Measurements from ENCODE around the gene ACAP3. TPM values are rescaled to one million over a fixed set of nuclear protein-coding genes. Genes with fewer than 3 reads are reported as not detected.

ACAP3 gene
- total RNA-seq, 1 donor from 2014 or later, result 86.6 TPM

- DNase-seq (ENCODE audit: low spot score), result no peak
These were observed 62.4 kb downstream of the ACAP3 start for GRCh38 chr1:1245178-1245816.

GRCh38 chr1:1244192-1244811, 63.4 kb downstream of the ACAP3 start:
- DNase-seq (ENCODE audit: low spot score), result no peak

GRCh38 chr1:1243807-1244191, 63.9 kb downstream of the ACAP3 start:
- no peak for DNase-seq (ENCODE audit: low spot score)

- no peak for DNase-seq (ENCODE audit: low spot score)
These were observed 64.5 kb downstream of the ACAP3 start for GRCh38 chr1:1243266-1243660.

GRCh38 chr1:1242461-1243265, 65.1 kb downstream of the ACAP3 start:
- no peak for DNase-seq (ENCODE audit: low spot score)

Other genes starting within 250 kb of the ACAP3 start
- gene RNF223, start 233.6 kb downstream of the ACAP3 start, total RNA-seq, result 1.0 TPM
- 18.6 TPM for gene C1orf159, start 191.8 kb downstream of the ACAP3 start, total RNA-seq
- gene TTLL10, start 134.1 kb downstream of the ACAP3 start, total RNA-seq, result 0.78 TPM
- gene TNFRSF18, start 101.3 kb downstream of the ACAP3 start, total RNA-seq, result 1.1 TPM
- 2.6 TPM for gene TNFRSF4, start 93.8 kb downstream of the ACAP3 start, total RNA-seq
- gene SDF4, start 75.9 kb downstream of the ACAP3 start, total RNA-seq, result 190 TPM
- gene B3GALT6, start 75.7 kb downstream of the ACAP3 start, total RNA-seq, result 16.1 TPM
- 4.9 TPM for gene C1QTNF12, start 61.2 kb downstream of the ACAP3 start, total RNA-seq
- 68.9 TPM for gene UBE2J2, start 34.1 kb downstream of the ACAP3 start, total RNA-seq
- gene SCNN1D, start 27.5 kb downstream of the ACAP3 start, total RNA-seq, result 7.9 TPM
- gene PUSL1, start 667 bp upstream of the ACAP3 start, total RNA-seq, result 19.0 TPM
- gene INTS11, start 16.7 kb upstream of the ACAP3 start, total RNA-seq, result 121 TPM
- 36.1 TPM for gene CPTP, start 16.9 kb upstream of the ACAP3 start, total RNA-seq
- gene TAS1R3, start 23.4 kb upstream of the ACAP3 start, total RNA-seq, result 0.40 TPM
- 72.7 TPM for gene DVL1, start 41.5 kb upstream of the ACAP3 start, total RNA-seq
- 73.1 TPM for gene MXRA8, start 50.6 kb upstream of the ACAP3 start, total RNA-seq
- 135 TPM for gene AURKAIP1, start 67.3 kb upstream of the ACAP3 start, total RNA-seq
- 194 TPM for gene CCNL2, start 91.4 kb upstream of the ACAP3 start, total RNA-seq
- 99.2 TPM for gene MRPL20, start 99.4 kb upstream of the ACAP3 start, total RNA-seq
- gene ANKRD65, start 113.3 kb upstream of the ACAP3 start, total RNA-seq, result 10.1 TPM
- 122 TPM for gene VWA1, start 127.8 kb upstream of the ACAP3 start, total RNA-seq
- gene ATAD3C, start 141.8 kb upstream of the ACAP3 start, total RNA-seq, result 7.0 TPM
- gene ATAD3B, start 163.8 kb upstream of the ACAP3 start, total RNA-seq, result 20.3 TPM
- 27.9 TPM for gene ATAD3A, start 204.2 kb upstream of the ACAP3 start, total RNA-seq
- 4.7 TPM for gene TMEM240, start 232.7 kb upstream of the ACAP3 start, total RNA-seq

Measured in mucosa of gallbladder (tissue), 1 donor.